ENCODE data around the gene GJB2.
A peak's percentile ranks its signal among the peaks of the same experiment; 100 is the strongest.

Gene GJB2

GRCh38 chr13:20192836-20193161 is at the start of gene GJB2:
Gene GJB2, minus strand, starts transcription at chr13:20192938. Its CDS starts 3,357 bp downstream, at chr13:20189581.
- DNase-seq: no peak

GRCh38 chr13:20241593-20241992 is 48.9 kb upstream of the GJB2 start:
- DNase-seq: no peak

GRCh38 chr13:20239748-20240147 is 47.0 kb upstream of the GJB2 start:
- DNase-seq: no peak

GRCh38 chr13:20232556-20233277 is 40.0 kb upstream of the GJB2 start:
- DNase-seq: no peak

- no peak for DNase-seq
Measured at GRCh38 chr13:20231839-20232555, 39.3 kb upstream of the GJB2 start, which contains the start of gene GJB6. Gene GJB6, minus strand, starts transcription at chr13:20232319. Its CDS starts 8,839 bp downstream, at chr13:20223480.

DNA sequence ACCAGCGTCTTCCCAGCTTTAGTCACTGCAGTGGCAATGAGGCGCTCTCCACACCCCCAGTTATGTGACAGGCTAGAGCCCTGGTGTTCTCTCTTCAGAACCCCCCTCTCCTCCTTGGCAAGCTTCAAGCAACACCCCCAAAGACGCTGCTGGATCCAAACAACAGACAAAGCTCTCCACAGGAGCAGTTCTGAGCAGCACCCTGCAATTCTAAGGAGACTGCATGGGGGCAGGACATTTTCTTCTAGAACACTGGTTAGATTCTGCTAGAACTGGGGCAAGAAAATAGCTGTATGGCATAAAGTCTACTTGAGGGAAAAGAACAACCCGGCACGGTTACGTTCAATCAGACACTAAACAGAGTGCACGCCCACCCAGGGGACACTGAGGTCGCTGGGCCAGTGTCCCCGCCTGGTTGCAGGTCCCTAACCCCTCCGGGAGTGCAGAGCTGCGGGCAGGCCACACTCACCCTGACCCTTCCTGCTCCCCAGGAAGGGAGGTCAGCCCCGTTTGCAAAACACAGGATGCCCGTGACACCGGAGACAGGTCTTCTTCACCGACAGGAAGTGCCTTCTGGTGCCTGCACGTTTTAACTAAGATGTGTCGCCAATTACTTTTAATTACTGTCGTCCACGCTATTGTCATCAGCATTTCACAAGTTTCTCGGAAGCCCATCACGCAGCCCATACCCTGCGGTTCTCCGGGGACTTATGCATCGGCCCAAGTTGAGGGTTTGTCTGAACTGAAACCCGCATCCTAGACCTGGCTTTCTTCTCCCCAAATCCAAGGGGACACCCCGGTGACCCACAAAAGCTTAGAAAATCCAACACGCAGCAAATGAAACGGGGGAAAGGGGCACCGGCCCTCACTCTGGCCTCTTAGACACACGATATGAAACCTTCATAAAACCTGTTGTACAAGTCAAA is 38.4 kb upstream of the GJB2 start:
- DNase-seq: no peak

- DNase-seq: no peak
Measured at GRCh38 chr13:20227730-20228129, 35.0 kb upstream of the GJB2 start.

DNA sequence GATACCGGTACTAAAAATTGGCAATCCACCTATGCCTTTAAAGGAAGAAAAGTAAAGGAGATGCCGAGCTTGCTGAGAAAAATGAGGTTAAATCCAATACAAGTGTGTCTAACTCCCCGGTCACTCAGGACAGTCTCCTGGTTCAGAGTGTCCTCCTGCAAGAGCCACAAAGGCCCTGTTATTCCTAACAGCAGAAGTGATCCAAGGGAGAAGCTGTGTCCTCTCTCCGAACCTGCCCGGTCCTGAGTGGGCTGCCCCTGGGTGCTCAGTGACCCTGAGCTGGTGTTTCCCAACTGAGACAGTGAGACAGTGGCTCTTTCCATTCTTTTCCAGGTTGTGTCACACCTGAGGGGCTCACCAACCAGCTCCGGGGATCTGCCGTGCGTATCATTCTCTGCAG is 34.5 kb upstream of the GJB2 start:
- DNase-seq: no peak

GRCh38 chr13:20222553-20222952 is 29.8 kb upstream of the GJB2 start:
- no peak for DNase-seq

GRCh38 chr13:20221772-20222171 is 29.0 kb upstream of the GJB2 start:
- no peak for DNase-seq

- no peak for DNase-seq
Measured at GRCh38 chr13:20219577-20219976, 26.8 kb upstream of the GJB2 start.

DNA sequence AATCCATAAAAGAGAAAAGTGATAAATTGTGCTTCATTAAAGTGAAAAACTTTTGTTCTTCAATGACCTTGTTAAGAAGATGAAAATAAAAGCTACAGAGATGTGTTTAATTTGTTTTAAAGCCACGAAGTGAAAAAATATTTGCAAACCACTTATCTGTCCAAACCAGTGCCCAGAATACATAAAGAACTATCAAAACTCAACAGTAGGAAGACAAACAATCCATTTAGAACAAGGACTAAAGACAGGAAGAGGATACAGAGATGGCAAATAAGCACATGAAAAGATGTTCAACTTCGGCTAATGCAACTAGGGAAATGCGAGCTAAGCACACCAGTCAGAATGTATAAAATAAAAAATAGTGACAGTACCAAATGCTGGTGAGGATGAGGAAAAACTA is 24.4 kb upstream of the GJB2 start:
- no peak for DNase-seq

- no peak for DNase-seq
Measured at GRCh38 chr13:20209948-20210347, 17.2 kb upstream of the GJB2 start.

- DNase-seq: no peak
Measured at GRCh38 chr13:20206698-20207235, 14.0 kb upstream of the GJB2 start.

DNA sequence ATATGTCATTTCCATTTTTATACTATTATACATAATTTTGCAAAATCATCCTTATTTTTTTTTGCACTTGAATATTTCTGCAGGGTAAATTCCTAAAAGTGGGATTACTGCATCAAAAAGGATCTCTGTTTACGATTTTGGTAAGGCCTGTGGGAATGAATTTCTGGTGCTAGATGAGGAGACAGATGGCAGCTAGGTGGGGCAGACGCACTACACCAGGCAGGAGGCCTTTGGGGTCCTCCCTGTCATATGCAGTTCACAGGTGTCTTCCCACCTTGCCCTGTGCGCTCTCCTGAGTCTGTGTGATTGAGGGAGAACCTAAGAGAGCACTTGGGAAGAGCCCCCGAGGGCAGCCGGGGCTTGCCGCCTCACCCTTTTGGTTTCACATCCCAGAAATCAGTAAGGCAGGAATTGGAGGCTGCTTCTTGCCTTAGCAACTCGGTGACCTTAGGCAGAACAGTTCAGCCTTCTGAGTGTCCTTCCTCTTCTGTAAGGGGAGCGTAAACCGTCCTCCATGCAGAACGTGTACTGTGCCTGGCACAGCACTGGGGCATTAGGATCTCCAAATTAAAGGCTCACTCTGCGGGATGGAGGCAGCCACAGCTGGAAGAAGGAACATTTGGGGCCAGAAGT is 13.4 kb upstream of the GJB2 start:
- peak; percentile 2 for DNase-seq

DNA sequence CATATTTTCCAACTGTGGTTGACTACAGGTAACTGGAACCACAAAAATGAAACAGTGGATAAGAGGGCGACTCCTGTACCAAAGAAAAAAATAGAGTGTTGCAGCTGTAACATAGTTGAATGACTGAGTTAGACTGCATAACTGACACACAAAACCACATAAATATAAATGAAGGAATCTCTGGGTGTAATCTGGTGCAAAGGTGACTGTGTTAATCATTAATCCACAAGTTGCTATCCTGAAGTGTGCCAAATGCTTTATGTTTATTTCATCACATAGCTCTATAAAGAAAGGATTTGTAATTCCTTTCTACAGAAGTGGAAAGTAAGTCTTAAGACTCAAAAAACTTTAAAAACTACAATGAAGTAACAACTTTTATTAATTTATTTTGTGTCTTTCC is 6.0 kb upstream of the GJB2 start:
- DNase-seq: no peak

DNA sequence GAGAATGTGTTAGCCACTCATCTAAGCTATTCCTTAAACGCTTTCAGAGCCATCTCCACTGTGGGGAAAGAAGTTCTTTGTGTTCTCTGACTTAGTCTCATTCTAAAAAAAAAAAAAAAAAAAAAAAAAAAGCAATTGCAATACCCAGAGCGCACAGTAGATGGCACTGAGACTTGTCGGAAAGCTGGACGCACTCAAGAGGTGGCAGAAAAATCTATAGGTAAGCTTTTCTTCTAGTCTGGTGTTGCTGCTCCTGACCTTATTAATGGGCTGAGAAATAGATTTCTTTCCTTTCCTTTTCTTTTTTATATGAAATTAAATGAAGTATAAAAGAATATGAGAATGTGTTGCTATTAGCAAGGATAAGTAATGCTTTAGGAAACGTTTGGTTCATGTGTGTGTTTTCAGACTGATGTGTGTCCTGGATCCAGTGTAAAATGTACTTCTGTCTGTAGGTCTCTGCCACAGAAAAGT is 4.7 kb upstream of the GJB2 start:
- DNase-seq: peak; percentile 25

DNA sequence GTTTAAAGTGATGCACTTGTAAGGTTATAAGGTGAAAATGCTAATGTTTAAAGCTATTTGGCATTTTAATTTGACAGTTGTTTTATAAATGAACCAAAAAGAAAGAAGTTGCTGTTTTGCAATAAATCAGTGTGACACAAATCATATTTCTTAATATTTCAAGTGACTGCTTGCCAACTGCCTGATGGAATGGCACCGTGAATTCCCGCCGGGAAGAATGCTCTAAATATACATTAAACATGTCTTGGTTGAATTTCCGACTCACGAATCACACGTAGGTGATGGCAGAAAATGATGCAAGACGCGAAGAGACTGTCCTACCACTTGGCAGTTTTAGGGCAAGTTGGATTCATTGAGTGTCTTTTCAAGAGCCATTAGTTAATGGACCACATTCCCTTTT is 3.1 kb upstream of the GJB2 start:
- no peak for DNase-seq

DNA sequence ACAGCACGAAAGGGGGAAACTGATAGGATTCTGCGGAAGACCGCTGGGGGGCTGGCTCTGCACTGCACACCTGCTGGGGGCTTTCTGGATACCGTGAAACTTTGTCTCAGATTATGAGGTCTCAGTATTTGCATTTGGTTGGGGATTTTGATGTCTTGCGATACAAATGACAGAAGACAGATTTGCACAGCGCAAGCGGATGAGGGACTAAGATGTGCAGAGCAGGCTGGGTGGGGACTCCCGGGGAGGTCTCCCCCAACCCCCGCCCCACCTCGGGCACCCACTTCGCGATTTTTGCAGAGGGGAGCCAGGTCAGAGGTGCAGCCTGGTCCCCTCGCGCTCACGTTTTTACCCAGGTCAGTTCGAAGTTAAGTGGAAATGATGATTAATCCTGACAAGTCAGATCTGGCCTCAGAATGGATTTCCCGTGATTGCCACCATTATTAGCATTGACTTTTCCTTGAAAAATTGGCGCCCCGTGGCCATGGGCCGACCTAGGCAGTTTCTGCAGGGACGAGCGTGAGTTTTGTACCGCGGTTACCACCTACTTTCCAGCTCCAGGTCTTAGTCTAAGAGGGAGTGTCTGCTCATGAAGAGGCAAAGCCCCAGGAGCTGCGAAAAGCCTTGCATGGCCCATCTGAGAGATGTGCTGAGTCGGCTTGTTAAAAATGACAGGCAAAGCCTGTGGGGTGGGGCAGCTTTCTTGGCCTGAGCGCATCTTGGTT is 1.3 kb upstream of the GJB2 start:
- no peak for DNase-seq

DNA sequence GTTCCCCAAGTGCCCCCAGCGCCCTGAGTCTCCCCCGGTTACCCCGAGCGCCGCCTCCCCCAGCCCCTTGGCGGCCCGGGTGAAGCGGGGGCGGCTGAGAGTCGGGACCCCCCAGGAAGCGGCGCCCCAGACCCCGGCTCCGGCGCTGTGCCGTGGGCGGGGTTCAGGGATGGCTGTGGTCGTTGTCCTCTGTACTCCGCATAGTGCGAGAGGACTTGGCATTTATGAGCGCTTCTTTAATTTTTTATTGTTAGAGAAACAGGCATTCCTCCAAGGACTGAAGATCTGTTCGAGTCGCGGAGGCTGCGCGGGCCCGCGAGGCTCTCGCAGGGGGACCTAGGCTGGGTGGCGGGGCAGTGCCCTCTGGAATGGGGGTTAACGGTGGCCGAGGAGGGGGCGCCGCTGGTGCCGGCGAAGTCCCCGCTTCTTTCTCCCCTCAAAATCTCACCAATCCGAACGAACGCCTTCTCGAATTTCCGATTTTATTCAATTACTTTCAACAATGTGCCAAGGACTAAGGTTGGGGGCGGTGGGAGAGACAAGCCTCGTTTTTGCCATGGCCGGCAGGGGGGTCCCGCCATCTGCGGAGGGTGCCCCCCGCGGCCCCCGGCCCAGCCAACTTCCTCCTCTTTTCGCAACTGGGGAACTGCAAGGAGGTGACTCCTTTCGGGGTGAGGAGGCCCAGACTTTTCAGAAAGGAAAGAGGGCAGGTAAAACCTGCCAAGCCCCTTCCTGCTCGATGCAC is 596 bp upstream of the GJB2 start:
- DNase-seq: no peak

- DNase-seq: no peak
Measured at GRCh38 chr13:20192158-20192835, 441 bp downstream of the GJB2 start.

All from NCI-H2171 treated with DMSO at 0.1 percent for 48 hours (cell line).